ENCODE measurements around the gene SPOCD1.

The SPOCD1 gene

DNA sequence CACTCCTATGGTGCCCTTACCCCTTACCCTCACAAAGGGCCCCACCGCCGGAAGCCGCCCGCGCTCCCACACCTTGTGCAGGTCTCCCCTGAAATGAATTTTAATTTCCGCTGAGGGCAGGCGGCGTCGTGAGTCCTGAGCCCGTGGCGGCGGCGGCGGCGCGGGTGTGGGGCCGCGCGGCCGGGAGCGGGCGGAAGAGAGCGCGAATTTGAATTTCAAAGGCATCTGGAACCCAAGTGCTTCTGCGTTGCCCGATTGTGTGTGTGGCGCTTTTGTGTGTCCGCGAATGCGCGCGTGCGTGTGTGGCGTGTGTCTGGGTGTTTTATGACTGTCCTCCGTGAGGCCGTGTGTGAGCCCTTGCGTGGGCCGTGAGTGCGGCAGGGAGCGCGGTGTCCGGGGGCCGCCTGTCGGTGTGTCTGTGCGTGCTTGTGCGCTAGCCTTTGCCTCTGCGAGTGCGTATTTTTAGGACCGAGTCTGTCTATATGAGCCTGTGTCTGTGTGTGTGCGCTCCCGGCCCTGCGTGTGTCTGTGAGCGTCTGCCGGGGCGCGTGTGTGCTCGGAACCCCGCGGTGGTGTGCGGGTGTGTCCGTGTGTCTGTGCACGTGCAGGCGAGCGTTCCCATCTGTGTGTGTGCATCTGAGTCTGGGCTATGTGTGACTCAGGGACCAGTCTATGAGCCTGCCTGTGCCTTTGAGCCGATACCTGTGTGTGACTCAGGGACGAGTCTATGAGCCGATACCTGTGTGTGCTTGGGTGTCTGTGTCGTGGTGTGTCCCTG lies 43.7 kb downstream of the SPOCD1 start:
- TF ChIP-seq GABPA (IDR thresholded peaks at IDR 0.05; ENCODE audit: low read depth) = no peak
- no peak for TF ChIP-seq SPI1 (IDR thresholded peaks at IDR 0.05; ENCODE audit: borderline replicate concordance, low read depth)
- TF ChIP-seq, protein P1, sequence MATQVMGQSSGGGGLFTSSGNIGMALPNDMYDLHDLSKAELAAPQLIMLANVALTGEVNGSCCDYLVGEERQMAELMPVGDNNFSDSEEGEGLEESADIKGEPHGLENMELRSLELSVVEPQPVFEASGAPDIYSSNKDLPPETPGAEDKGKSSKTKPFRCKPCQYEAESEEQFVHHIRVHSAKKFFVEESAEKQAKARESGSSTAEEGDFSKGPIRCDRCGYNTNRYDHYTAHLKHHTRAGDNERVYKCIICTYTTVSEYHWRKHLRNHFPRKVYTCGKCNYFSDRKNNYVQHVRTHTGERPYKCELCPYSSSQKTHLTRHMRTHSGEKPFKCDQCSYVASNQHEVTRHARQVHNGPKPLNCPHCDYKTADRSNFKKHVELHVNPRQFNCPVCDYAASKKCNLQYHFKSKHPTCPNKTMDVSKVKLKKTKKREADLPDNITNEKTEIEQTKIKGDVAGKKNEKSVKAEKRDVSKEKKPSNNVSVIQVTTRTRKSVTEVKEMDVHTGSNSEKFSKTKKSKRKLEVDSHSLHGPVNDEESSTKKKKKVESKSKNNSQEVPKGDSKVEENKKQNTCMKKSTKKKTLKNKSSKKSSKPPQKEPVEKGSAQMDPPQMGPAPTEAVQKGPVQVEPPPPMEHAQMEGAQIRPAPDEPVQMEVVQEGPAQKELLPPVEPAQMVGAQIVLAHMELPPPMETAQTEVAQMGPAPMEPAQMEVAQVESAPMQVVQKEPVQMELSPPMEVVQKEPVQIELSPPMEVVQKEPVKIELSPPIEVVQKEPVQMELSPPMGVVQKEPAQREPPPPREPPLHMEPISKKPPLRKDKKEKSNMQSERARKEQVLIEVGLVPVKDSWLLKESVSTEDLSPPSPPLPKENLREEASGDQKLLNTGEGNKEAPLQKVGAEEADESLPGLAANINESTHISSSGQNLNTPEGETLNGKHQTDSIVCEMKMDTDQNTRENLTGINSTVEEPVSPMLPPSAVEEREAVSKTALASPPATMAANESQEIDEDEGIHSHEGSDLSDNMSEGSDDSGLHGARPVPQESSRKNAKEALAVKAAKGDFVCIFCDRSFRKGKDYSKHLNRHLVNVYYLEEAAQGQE (IDR thresholded peaks at IDR 0.05; ENCODE audit: insufficient replicate concordance, low read depth) = no peak
- TF ChIP-seq POLR2AphosphoS5 (IDR thresholded peaks at IDR 0.05; ENCODE audit: low read depth) = no peak
- TF ChIP-seq, protein P2, sequence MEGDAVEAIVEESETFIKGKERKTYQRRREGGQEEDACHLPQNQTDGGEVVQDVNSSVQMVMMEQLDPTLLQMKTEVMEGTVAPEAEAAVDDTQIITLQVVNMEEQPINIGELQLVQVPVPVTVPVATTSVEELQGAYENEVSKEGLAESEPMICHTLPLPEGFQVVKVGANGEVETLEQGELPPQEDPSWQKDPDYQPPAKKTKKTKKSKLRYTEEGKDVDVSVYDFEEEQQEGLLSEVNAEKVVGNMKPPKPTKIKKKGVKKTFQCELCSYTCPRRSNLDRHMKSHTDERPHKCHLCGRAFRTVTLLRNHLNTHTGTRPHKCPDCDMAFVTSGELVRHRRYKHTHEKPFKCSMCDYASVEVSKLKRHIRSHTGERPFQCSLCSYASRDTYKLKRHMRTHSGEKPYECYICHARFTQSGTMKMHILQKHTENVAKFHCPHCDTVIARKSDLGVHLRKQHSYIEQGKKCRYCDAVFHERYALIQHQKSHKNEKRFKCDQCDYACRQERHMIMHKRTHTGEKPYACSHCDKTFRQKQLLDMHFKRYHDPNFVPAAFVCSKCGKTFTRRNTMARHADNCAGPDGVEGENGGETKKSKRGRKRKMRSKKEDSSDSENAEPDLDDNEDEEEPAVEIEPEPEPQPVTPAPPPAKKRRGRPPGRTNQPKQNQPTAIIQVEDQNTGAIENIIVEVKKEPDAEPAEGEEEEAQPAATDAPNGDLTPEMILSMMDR (IDR thresholded peaks at IDR 0.05; ENCODE audit: insufficient read depth, low read length) = no peak
- Histone ChIP-seq H3K27me3 (ENCODE audit: insufficient read depth, poor library complexity, severe bottlenecking) (peaks cover 51% of the 10 kb centered on the region), H3K27ac (replicated peaks) (no peak overlapping the region), H3K4me3 (replicated peaks; ENCODE audit: insufficient read depth, low read length) (no peak overlapping the region)
- no peak for DNase-seq (ENCODE audit: low read depth in 1 of 2, low spot score in 1 of 2)

DNA sequence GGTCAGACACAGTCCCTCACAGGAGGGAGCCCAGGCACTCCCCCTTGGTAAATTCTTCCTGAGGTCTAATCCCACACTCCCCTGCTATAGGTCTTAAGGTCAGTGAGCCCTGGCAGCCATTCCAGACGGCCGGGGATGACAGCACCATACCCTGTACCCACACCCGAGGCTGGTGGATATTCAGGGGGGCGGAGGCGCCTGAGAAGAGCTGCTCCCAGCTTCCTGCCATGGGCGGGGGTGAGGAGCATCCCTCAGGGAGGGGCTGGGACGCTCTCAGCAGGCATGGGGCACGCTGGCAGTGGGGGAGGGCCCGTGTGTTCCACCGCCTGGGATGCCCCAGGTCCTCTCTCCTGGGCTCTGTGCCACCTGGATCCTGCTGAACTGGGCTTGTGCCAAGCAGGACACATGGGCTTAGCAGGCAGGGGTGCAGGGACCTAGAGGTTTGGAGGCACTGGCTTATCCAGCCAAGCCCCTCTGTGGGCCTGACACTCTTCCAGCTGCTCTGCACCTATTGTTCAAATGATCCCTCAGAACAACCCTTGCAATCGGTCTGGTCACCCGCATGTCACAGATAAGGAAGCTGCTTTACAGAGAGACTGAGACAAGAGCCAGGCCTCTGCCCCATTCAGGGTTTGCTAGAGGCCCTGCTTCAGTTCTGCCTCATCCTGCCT lies 46.0 kb downstream of the SPOCD1 start:
- H3K27ac ChIP-seq (replicated peaks) = no peak overlapping the region
- H3K27me3 ChIP-seq (ENCODE audit: insufficient read depth, poor library complexity, severe bottlenecking) = peaks cover 57% of the 10 kb centered on the region
- TF ChIP-seq GABPA (IDR thresholded peaks at IDR 0.05; ENCODE audit: low read depth) (no peak), SPI1 (IDR thresholded peaks at IDR 0.05; ENCODE audit: borderline replicate concordance, low read depth) (no peak), POLR2AphosphoS5 (IDR thresholded peaks at IDR 0.05; ENCODE audit: low read depth) (no peak)
- TF ChIP-seq, protein P1 (IDR thresholded peaks at IDR 0.05; ENCODE audit: insufficient replicate concordance, low read depth) = no peak
- TF ChIP-seq, protein P2 (IDR thresholded peaks at IDR 0.05; ENCODE audit: insufficient read depth, low read length) = no peak
- H3K4me3 ChIP-seq (replicated peaks; ENCODE audit: insufficient read depth, low read length) = no peak overlapping the region
- no peak for DNase-seq (ENCODE audit: low read depth in 1 of 2, low spot score in 1 of 2)

DNA sequence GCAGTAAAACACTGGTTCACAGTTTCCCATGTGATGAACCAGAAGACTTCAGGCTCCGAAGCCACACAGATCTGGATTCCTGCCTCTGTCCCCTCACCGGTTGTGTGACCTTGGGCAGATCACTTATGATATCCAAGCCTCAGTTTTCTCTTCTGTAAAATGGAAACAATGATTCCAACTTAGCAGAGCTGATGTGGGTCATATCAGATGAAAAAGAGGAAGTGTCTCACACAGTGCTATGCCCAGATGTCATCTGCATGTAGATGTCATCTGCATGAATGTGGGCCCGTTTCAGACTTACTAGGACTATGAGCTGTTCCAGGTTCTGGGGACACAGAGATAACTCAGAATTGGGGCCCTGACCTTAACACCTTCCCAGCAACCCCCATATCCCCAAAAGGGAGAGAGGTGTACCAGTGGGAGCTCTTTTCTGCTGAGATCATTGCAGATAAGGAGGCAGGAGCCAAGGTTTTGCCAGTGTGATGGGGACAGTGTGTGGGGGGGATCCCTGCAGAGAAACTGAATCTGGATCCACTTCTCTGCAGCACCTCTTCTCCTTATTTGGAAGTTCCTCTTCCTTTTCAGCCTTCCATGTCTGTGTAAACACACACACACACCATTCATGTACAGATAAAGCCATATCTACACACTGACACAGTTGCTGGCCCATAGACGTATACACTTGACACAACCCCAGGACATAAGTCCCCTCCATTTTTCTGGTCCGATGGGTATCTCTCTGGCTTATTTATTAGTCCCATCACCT lies 46.7 kb downstream of the SPOCD1 start:
- Histone ChIP-seq H3K27ac (replicated peaks) (no peak overlapping the region), H3K27me3 (ENCODE audit: insufficient read depth, poor library complexity, severe bottlenecking) (peaks cover 58% of the 10 kb centered on the region), H3K4me3 (replicated peaks; ENCODE audit: insufficient read depth, low read length) (no peak overlapping the region)
- TF ChIP-seq SPI1 (IDR thresholded peaks at IDR 0.05; ENCODE audit: borderline replicate concordance, low read depth) (peak; percentile 94), POLR2AphosphoS5 (IDR thresholded peaks at IDR 0.05; ENCODE audit: low read depth) (no peak)
- TF ChIP-seq, protein P2 (IDR thresholded peaks at IDR 0.05; ENCODE audit: insufficient read depth, low read length) = no peak
- TF ChIP-seq, protein P1 (IDR thresholded peaks at IDR 0.05; ENCODE audit: insufficient replicate concordance, low read depth) = no peak
- DNase-seq (ENCODE audit: low read depth in 1 of 2, low spot score in 1 of 2) = no peak

All from HL-60 (cell line).